ENCODE measurements around the gene CBFB.
"Not testable (repeated sequence)": the region's sequence is repeated elsewhere in the genome, so short reads cannot be mapped to it uniquely, and the experiment has no call there.

DNA sequence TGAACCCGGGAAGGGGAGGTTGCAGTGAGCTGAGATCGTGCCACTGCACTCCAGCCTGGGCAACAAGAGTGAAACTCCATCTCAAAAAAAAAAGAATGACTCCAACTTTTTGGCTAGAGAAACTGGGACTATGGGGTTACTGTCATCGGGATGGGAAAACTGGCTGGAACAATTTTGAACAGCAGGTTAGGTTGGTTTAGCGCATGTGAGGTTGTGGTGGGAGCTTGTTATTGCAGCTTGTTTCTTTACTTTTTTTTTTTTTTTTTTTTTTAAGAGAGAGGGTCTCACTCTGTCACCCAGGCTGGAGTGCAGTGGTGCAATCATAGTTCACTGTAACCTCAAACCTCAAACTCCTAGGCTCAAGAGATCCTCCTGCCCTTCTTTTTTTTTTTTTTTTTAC lies 12.6 kb downstream of the CBFB start:
- TF ChIP-seq MAFK (IDR thresholded peaks at IDR 0.05; ENCODE audit: low read depth, low read length); POLR2A (IDR thresholded peaks at IDR 0.05; ENCODE audit: low read depth, low read length); RCOR1 (IDR thresholded peaks at IDR 0.05; ENCODE audit: insufficient replicate concordance, low read length); RFX5 (IDR thresholded peaks at IDR 0.05; ENCODE audit: low read depth, low read length); RAD21 (IDR thresholded peaks at IDR 0.05; ENCODE audit: low read length); MAZ (IDR thresholded peaks at IDR 0.05; ENCODE audit: borderline replicate concordance, low read depth, low read length); CEBPB (IDR thresholded peaks at IDR 0.05; ENCODE audit: low read depth, low read length); SMC3 (IDR thresholded peaks at IDR 0.05; ENCODE audit: low read depth, low read length); CHD1 (IDR thresholded peaks at IDR 0.05; ENCODE audit: low read depth, low read length); MXI1 (IDR thresholded peaks at IDR 0.05; ENCODE audit: borderline replicate concordance, low read depth, low read length): not testable (repeated sequence)
- TF ChIP-seq, protein P1, sequence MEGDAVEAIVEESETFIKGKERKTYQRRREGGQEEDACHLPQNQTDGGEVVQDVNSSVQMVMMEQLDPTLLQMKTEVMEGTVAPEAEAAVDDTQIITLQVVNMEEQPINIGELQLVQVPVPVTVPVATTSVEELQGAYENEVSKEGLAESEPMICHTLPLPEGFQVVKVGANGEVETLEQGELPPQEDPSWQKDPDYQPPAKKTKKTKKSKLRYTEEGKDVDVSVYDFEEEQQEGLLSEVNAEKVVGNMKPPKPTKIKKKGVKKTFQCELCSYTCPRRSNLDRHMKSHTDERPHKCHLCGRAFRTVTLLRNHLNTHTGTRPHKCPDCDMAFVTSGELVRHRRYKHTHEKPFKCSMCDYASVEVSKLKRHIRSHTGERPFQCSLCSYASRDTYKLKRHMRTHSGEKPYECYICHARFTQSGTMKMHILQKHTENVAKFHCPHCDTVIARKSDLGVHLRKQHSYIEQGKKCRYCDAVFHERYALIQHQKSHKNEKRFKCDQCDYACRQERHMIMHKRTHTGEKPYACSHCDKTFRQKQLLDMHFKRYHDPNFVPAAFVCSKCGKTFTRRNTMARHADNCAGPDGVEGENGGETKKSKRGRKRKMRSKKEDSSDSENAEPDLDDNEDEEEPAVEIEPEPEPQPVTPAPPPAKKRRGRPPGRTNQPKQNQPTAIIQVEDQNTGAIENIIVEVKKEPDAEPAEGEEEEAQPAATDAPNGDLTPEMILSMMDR (conservative IDR thresholded peaks at IDR 0.05; ENCODE audit: low read depth, low read length) = not testable (repeated sequence)

Data from IMR-90 (cell line).